ENCODE results near the gene SNX2.
"Not testable (repeated sequence)": the region's sequence is repeated elsewhere in the genome, so short reads cannot be mapped to it uniquely, and the experiment has no call there.

Gene SNX2

GRCh38 chr5:122844136-122844909 lies 69.4 kb downstream of the SNX2 start:
- DNase-seq (ENCODE audit: low read depth in 2 of 2), result no peak

GRCh38 chr5:122844910-122845228 lies 70.0 kb downstream of the SNX2 start:
- no peak for DNase-seq (ENCODE audit: low read depth in 2 of 2)

- DNase-seq (ENCODE audit: low read depth in 2 of 2), result peak; percentile 49 to 54
Observed at GRCh38 chr5:122845229-122846050, 70.6 kb downstream of the SNX2 start, which contains the start of gene SNX24. Gene SNX24, plus strand, starts transcription at chr5:122845613. Its CDS starts 21 bp downstream, at chr5:122845634.

- no peak for DNase-seq (ENCODE audit: low read depth in 2 of 2)
Observed at GRCh38 chr5:122846051-122846550, 71.2 kb downstream of the SNX2 start.

- DNase-seq (ENCODE audit: low read depth in 2 of 2), result no peak
Observed at GRCh38 chr5:122847687-122848081, 72.8 kb downstream of the SNX2 start.

GRCh38 chr5:122849771-122850170 lies 74.9 kb downstream of the SNX2 start:
- DNase-seq (ENCODE audit: low read depth in 2 of 2), result no peak

GRCh38 chr5:122857538-122857937 lies 82.7 kb downstream of the SNX2 start:
- DNase-seq (ENCODE audit: low read depth in 2 of 2), result not testable (repeated sequence)

GRCh38 chr5:122858451-122858850 lies 83.6 kb downstream of the SNX2 start:
- no peak for DNase-seq (ENCODE audit: low read depth in 2 of 2)

- DNase-seq (ENCODE audit: low read depth in 2 of 2), result no peak
Observed at GRCh38 chr5:122863240-122863639, 88.4 kb downstream of the SNX2 start.

GRCh38 chr5:122863721-122864120 lies 88.8 kb downstream of the SNX2 start:
- DNase-seq (ENCODE audit: low read depth in 2 of 2), result no peak

GRCh38 chr5:122864400-122864799 lies 89.5 kb downstream of the SNX2 start:
- no peak for DNase-seq (ENCODE audit: low read depth in 2 of 2)

GRCh38 chr5:122864842-122865241 lies 90.0 kb downstream of the SNX2 start:
- DNase-seq (ENCODE audit: low read depth in 2 of 2), result no peak

- DNase-seq (ENCODE audit: low read depth in 2 of 2), result no peak
Observed at GRCh38 chr5:122870219-122870856, 95.5 kb downstream of the SNX2 start.

GRCh38 chr5:122871661-122872060 lies 96.8 kb downstream of the SNX2 start:
- DNase-seq (ENCODE audit: low read depth in 2 of 2), result no peak

GRCh38 chr5:122874179-122874875 lies 99.4 kb downstream of the SNX2 start:
- no peak for DNase-seq (ENCODE audit: low read depth in 2 of 2)

- no peak for DNase-seq (ENCODE audit: low read depth in 2 of 2)
Observed at GRCh38 chr5:122877518-122877917, 102.6 kb downstream of the SNX2 start.

- DNase-seq (ENCODE audit: low read depth in 2 of 2), result no peak
Observed at GRCh38 chr5:122879076-122879475, 104.2 kb downstream of the SNX2 start.

Measured in activated CD4-positive, alpha-beta T cell treated with anti-CD3 and anti-CD28 coated beads for 24 hours (primary cell).